GM15510 (cell line): ENCODE data around the gene FBXO22.

Experiments
- POLR2A ChIP-seq: IDR thresholded peaks from 3 replicates; pipeline ENCODE4 v1.6.1; 2011; ENCODE audit warnings: borderline replicate concordance; ENCODE audit not compliant: insufficient read length; ENCODE audit errors: extremely low read depth

The FBXO22 gene

DNA sequence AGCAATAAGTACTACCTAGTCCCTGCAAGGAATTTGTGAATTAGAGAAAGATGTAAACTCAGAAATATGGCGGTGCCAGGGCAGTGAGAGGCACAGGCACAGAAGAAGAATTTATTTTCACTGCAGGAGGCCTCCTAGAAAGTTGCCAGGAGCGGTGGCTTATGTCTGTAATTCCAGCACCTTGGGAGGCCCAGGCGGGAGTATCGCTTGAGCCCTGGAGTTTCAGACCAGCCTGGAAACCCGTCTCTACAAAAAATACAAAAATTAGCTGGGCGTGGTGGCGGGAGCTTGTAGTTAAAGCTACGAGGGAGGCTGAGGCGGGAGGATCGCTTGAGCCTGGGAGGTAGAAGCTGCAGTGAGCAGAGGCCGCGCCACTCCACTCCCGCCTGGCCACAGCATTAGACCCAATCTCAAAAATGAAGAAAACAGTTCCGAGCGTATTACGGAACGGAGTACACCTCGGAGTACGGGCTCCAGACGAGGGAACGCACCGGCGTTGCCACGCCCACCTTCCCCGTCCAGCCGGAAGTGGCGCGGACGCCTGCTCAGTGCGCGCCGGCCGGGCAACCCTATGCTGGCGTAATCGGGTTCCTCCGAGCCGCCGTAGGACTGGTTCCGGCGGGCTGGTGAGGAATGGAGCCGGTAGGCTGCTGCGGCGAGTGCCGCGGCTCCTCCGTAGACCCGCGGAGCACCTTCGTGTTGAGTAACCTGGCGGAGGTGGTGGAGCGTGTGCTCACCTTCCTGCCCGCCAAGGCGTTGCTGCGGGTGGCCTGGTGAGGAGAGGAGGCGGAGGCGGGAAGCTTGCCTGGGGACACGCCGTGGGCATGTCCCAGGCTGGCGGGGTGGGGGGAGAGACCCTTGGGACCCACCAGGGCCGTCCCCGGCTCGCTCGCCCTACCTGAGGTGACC is at the start of gene FBXO22:
FBXO22 (plus strand) TSS at position 548 of the 909 bp plus-strand sequence; CDS start at position 634, 86 bp downstream.
- TF ChIP-seq POLR2A = peak; percentile 91

DNA sequence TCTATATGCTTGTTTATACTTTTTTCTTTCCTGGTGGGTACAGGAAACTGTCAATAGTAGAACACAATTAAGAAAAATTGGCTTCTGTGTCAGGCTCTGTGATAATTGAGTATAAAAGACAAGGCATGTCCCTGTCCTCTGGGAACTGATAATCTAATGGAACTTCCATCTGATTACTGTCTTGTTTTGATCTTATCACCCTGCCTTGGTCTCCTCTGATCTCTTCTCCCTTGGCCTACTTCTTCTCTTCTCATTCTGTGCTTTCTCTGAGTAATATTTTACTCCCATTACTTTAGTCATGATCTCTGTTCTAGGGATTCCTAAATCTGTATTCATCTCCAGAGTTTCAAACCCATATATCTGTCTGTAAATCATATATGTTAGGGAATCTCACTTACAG is 45.8 kb upstream of the FBXO22 start:
- TF ChIP-seq POLR2A = no peak

DNA sequence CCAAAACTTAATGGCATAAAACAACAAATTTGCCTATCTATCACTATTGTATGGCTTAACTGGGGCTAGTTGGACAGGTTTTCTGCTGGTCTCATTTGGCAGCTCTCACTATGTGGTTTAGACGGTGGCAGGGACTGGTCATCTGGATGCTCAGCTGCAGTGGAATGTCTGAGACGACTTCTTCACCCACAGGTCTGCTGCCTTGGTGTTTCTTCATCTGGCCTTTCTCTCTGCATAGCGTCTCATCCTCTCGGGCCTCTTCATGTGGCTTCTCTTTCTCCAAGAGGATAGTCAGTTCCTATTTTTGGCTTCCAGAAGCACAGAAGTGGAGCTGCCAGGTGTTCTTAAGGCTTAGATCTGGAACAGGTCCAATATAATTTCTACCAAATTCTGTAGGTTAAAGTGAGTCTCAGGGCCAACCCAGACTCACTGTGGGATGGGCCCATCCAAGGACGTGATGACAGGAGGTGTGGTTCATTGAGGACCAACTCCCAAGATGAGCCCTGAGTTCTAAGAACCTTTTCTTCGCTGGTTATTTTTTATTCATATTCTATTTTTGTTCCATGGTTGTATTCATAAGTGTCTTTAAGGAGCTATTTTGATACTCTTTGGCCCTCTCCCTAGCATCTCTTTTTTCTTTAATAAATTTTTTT is 41.8 kb upstream of the FBXO22 start:
- no peak for TF ChIP-seq POLR2A

DNA sequence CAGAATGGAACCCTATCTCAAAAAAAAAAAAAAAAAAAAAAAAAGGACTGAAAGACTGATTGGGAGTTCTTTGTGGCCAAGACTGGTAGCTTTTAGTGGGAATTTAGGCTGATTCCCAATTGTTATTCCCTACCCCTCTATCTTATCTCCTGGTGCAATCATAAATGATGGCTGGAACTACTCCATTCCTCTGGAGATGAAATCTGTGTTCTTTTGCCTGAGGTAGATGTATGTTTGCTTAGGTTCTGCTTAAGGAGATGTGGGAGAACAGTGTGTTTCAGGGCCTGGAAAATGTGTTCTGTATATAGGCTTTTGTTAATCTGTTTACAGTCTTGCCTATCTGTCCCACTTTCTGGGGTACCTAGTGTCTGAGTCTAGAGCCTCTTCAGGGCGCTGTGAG is 40.9 kb upstream of the FBXO22 start:
- TF ChIP-seq POLR2A = no peak

DNA sequence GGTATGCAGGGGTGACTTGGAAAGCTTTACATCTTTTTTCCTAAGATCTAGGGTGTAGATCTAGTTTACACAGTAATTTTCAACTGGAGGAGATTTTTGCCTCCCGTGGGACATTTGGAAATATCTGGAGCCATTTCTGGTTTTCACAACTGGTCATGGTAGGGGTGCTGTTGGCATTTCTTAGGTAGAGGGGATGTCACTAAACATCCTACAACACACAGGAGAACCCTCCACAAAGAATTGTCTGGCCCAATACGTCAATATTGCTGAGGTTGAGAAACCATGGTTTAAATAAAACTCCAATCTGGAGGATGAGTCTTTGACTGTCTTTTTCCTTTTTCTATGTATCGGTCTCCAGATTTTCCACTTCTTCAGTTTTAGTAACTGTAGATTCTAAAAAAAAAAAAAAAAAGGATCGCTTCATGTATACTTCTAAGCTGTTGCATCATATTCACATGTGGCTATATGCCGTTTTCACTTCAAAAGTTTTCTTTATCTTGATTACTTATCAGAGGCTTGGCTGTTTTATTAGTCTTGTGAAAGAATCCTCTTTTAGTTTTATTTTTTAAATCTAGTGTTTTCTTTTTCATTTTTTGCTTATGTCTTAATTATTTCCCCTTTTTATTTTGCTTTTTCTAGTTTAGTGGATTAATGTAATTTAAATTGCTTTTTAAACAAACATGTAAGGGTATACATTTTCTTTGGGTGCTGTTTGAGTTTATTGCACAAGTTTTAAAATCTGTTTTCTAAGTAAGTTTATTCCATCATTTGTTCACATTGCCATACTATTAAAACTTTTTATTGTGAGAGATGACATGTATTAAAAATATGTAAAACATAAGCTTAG is 39.2 kb upstream of the FBXO22 start:
- no peak for TF ChIP-seq POLR2A

DNA sequence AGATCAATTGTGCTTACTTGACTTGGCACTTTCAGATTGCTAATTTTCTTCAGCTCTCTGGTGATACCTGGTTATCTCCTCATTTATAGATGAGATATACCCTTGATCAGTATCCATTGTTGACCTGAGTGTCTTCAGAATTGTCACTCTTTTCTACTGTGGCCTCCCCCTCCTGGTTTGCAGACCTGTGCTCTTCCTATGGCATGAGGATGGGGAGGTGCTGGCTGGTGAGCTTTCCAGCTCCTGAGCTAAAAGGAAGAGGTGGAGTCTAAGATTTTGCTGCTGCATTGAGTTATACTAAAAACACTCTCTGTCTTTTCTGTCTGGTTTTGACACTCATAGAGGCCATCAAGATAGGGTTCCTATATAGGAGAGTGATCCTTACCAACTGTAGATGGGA is 36.8 kb upstream of the FBXO22 start:
- TF ChIP-seq POLR2A = no peak

DNA sequence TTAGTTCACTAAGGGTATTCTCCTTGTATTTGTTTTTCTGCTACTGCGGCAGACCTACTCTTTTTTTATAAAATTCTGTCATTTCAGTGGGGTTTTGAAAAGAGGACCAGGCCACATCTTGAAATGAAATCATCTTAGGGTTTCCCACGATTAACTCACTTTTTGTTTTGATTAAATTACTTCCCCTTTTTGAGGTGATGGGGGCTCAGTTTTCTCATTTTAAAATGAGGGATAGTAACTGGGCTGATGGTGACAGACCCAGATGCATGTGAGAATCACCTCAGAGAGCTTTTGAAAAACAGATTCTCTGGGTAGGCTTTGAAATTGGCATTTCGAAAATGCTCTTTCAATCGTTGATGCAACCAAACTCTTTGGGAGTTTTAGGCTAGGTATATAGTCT is 36.2 kb upstream of the FBXO22 start:
- TF ChIP-seq POLR2A = no peak

DNA sequence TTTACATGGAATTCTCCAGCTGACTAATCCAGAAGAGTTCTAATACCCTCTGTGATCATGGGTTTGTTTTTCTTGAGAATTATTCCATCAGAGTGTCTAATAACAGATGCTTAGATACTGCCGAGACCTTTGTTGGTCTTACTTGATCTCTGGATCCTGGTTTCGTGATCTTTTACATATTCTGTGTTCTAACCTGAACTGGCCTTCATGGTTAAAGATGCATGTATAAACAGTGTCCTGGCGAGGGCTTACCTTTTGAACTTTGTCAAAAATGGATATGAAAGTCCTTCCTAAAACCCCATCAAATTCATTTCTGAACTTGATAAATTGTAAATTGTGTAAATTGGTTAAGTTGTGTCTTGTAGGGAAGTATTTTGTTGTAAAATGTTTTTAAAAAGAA is 35.7 kb upstream of the FBXO22 start:
- no peak for TF ChIP-seq POLR2A

DNA sequence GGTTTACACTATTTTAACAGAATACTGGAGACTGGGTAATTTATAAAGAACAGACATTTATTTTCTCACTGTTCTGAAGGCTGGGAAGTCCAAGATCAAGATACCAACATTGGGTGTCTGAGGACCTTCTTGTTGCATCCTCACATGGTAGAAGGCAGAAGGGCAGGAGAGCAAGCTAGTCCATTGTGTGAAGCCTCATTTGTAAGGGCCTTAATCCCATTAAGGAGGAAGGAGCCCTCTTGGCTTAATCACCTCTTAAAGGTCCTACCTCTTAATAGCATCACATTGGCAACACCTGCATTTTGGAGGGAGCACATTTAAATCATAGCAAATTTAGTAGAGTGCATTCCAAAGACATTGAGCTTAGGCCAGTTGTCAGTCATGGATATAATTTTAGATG is 34.2 kb upstream of the FBXO22 start:
- TF ChIP-seq POLR2A = no peak

DNA sequence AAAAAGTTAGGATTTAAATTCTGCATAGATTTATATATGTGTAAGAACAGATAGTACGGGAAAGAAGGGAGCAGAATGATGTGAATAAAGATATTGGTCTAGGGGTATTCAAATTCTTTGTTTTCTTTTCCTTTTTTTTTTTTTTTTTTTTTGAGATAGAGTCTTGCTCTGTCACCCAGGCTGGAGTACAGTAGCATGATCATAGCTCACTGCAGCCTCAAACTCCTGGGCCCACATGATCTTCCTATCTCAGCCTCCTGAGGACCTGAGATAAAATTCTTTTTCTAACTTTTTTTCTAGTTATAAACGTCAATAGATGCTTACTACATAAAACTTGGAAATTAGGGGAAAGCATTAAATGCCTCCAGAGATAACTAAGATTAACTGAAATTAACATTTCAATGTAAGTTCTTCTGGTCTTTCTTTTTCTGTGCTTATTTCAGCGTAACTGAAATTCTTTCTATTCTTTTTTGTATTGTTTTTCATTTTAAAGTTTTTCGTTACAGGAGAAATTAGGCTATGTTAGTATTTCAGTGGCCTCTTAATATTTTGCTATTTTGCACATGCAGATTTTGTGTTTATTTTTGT is 31.2 kb upstream of the FBXO22 start:
- TF ChIP-seq POLR2A = no peak

DNA sequence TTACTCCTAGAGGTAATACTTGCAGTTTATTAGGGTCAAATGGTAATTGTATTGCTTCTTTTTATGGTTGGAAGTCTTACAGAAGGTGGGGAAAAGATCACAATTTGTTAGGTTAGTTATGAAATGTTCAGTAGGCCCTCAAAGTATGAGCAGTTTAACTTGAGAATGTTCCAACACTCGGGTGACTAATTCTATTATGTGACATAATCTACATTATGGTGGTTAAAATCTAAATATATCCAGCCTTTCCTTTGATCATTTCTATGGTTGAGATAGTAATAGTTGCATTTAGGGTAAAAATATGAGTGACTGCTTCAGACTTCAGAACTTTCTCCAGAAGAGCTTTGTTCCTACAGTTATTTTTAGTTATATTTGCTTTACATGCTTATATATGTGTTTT is 19.6 kb upstream of the FBXO22 start:
- no peak for TF ChIP-seq POLR2A

DNA sequence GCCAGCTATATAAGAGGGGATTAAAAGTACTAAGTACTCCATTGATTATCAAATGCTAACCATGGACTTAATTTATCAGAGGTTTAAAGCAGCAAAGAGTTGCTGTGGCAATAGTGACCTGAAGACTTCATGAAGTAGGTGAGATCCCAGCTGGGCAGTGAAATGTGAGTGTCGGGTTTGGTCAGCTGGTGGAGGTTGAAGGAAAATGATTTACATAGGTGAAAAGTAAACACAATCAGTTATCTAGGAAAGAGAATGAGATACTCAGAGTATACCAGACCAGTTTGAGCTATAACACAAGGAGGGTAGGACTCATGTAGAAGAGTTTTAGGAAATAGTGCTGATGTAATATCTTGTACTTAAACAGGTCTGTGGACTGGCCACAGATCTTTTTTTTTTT is 16.5 kb upstream of the FBXO22 start:
- no peak for TF ChIP-seq POLR2A

DNA sequence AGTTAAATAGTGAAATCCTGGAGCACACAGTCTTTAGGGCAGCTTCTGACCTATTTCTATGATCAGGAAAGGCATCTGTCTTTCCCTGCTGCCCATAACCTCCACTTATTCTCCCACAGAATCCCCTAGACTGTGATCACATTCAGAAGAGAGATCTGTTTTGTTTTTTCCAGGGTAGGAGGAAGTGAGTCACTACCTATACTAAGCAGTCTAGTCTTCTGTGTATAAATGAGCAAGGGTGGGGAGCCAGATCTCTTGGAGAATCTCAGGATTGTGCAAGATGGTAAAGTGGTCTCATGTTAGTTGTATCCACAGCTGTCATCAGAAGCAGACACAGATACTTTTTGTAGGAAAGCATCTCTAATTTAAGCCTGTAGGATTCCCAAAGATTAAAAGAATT is 11.8 kb upstream of the FBXO22 start:
- no peak for TF ChIP-seq POLR2A

DNA sequence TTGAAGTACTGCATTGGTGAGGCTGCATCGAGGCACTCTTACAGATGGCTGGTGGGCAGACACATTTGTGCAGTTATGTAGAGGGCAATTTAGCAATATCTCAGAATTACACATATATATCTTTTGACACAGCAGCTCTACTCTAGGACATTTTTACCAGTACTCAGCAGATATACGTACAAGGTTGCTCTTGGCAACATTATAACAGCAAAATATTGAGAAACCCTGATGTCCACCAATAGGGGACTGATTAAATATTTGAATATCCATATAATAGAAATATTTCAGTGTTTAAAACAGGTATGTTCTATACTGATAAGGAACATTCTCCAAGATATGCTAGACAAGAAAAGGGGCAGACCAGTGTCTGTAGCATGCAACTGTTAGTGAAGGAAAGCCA is 7.9 kb upstream of the FBXO22 start:
- TF ChIP-seq POLR2A = no peak

DNA sequence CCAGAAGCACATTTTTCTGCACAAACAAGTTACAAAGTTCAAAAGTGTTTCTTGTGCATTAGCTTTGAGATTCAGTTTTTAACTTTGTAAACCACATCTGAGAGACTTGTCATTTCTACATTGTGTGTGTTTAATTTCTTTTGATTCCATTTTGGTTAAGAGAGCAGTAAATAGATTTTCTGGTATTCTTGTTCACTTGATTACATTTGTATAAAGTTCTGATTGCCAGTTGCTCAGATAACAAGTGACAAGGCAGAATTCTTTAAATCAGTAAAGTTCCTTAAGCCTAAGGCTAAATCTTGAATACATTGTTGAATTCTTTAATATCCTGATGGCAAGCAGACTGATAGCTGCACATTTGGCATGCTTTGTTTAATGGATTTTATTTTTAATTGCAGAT is 3.1 kb upstream of the FBXO22 start:
- TF ChIP-seq POLR2A = no peak
